Measurements from ENCODE around the gene FGF14.

Gene FGF14

GRCh38 chr13:101728021-101728420, 673.8 kb downstream of the FGF14 start:
- DNase-seq (ENCODE audit: low read depth in 3 of 3) = no peak

- no peak for DNase-seq (ENCODE audit: low read depth in 3 of 3)
Observed at GRCh38 chr13:101727118-101727517, 674.7 kb downstream of the FGF14 start.

GRCh38 chr13:101726681-101727080, 675.2 kb downstream of the FGF14 start:
- DNase-seq (ENCODE audit: low read depth in 3 of 3) = no peak

- no peak for DNase-seq (ENCODE audit: low read depth in 3 of 3)
Observed at GRCh38 chr13:101718496-101718895, 683.4 kb downstream of the FGF14 start.

GRCh38 chr13:101717353-101717752, 684.5 kb downstream of the FGF14 start:
- no peak for DNase-seq (ENCODE audit: low read depth in 3 of 3)

GRCh38 chr13:101714195-101714594, 687.7 kb downstream of the FGF14 start:
- DNase-seq (ENCODE audit: low read depth in 3 of 3) = no peak

GRCh38 chr13:101712026-101712348, 689.9 kb downstream of the FGF14 start:
- no peak for DNase-seq (ENCODE audit: low read depth in 3 of 3)

GRCh38 chr13:101711307-101712025, 690.4 kb downstream of the FGF14 start:
- no peak for DNase-seq (ENCODE audit: low read depth in 3 of 3)

- no peak for DNase-seq (ENCODE audit: low read depth in 3 of 3)
Observed at GRCh38 chr13:101709952-101710351, 691.9 kb downstream of the FGF14 start.

GRCh38 chr13:101708115-101708514, 693.7 kb downstream of the FGF14 start:
- no peak for DNase-seq (ENCODE audit: low read depth in 3 of 3)

- DNase-seq (ENCODE audit: low read depth in 3 of 3) = no peak
Observed at GRCh38 chr13:101707659-101708058, 694.2 kb downstream of the FGF14 start.

GRCh38 chr13:101706651-101707050, 695.2 kb downstream of the FGF14 start:
- no peak for DNase-seq (ENCODE audit: low read depth in 3 of 3)

GRCh38 chr13:101703838-101704237, 698.0 kb downstream of the FGF14 start:
- DNase-seq (ENCODE audit: low read depth in 3 of 3) = no peak

GRCh38 chr13:101703081-101703480, 698.8 kb downstream of the FGF14 start:
- DNase-seq (ENCODE audit: low read depth in 3 of 3) = no peak

- DNase-seq (ENCODE audit: low read depth in 3 of 3) = no peak
Observed at GRCh38 chr13:101700598-101700997, 701.2 kb downstream of the FGF14 start.

- no peak for DNase-seq (ENCODE audit: low read depth in 3 of 3)
Observed at GRCh38 chr13:101698400-101698799, 703.4 kb downstream of the FGF14 start.

GRCh38 chr13:101697745-101698144, 704.1 kb downstream of the FGF14 start:
- DNase-seq (ENCODE audit: low read depth in 3 of 3) = no peak

- DNase-seq (ENCODE audit: low read depth in 3 of 3) = no peak
Observed at GRCh38 chr13:101695870-101696516, 705.9 kb downstream of the FGF14 start.

GRCh38 chr13:101691341-101691860, 710.4 kb downstream of the FGF14 start:
- DNase-seq (ENCODE audit: low read depth in 3 of 3) = no peak

- no peak for DNase-seq (ENCODE audit: low read depth in 3 of 3)
Observed at GRCh38 chr13:101690871-101691270, 711.0 kb downstream of the FGF14 start.

GRCh38 chr13:101686003-101686402, 715.8 kb downstream of the FGF14 start:
- no peak for DNase-seq (ENCODE audit: low read depth in 3 of 3)

GRCh38 chr13:101681834-101682233, 720.0 kb downstream of the FGF14 start:
- DNase-seq (ENCODE audit: low read depth in 3 of 3) = no peak

- DNase-seq (ENCODE audit: low read depth in 3 of 3) = no peak
Observed at GRCh38 chr13:101673360-101674105, 728.3 kb downstream of the FGF14 start.
